Stimulated activated CD8-positive, alpha-beta memory T cell treated with anti-CD3 and anti-CD28 coated beads, Interleukin-7, amount 100 ng/mL, for 48 hours (primary cell): ENCODE results near the gene EIPR1.
"Not testable (repeated sequence)": the region's sequence is repeated elsewhere in the genome, so short reads cannot be mapped to it uniquely, and the experiment has no call there.

Experiments used
- DNase-seq, 2 donors: peaks; one replicate each; pipeline ENCODE4 v3.0.0-alpha.2; 2020; ENCODE audit warnings: low read depth in 1 of 2; ENCODE audit errors: extremely low read depth in 1 of 2

Gene EIPR1

GRCh38 chr2:3200420-3200939 lies 177.1 kb downstream of the EIPR1 start:
- no peak for DNase-seq

- no peak for DNase-seq
Observed at GRCh38 chr2:3199627-3200345, 177.8 kb downstream of the EIPR1 start.

- DNase-seq, result not testable (repeated sequence)
Observed at GRCh38 chr2:3198671-3199192, 178.9 kb downstream of the EIPR1 start.

- no peak for DNase-seq
Observed at GRCh38 chr2:3198119-3198518, 179.5 kb downstream of the EIPR1 start.

- no peak for DNase-seq
Observed at GRCh38 chr2:3197308-3197707, 180.3 kb downstream of the EIPR1 start.

GRCh38 chr2:3196716-3197115 lies 180.9 kb downstream of the EIPR1 start:
- no peak for DNase-seq

- no peak for DNase-seq
Observed at GRCh38 chr2:3195641-3196476, 181.8 kb downstream of the EIPR1 start.

- no peak for DNase-seq
Observed at GRCh38 chr2:3194828-3195227, 182.8 kb downstream of the EIPR1 start.

- DNase-seq, result no peak
Observed at GRCh38 chr2:3193443-3194330, 183.9 kb downstream of the EIPR1 start.

- no peak for DNase-seq
Observed at GRCh38 chr2:3192920-3193319, 184.7 kb downstream of the EIPR1 start.

GRCh38 chr2:3192281-3192818 lies 185.3 kb downstream of the EIPR1 start:
- DNase-seq, result no peak

- DNase-seq, result no peak
Observed at GRCh38 chr2:3189961-3190360, 187.7 kb downstream of the EIPR1 start.

GRCh38 chr2:3189076-3189591 lies 188.5 kb downstream of the EIPR1 start:
- DNase-seq, result no peak

- DNase-seq, result no peak
Observed at GRCh38 chr2:3188405-3188946, 189.1 kb downstream of the EIPR1 start.

GRCh38 chr2:3187467-3187866 lies 190.2 kb downstream of the EIPR1 start:
- DNase-seq, result no peak

- no peak for DNase-seq
Observed at GRCh38 chr2:3186766-3187165, 190.9 kb downstream of the EIPR1 start.

- no peak for DNase-seq
Observed at GRCh38 chr2:3185910-3186309, 191.7 kb downstream of the EIPR1 start.

- DNase-seq, result no peak
Observed at GRCh38 chr2:3185256-3185655, 192.4 kb downstream of the EIPR1 start.

- DNase-seq, result no peak
Observed at GRCh38 chr2:3184167-3184566, 193.5 kb downstream of the EIPR1 start.

- no peak for DNase-seq
Observed at GRCh38 chr2:3183766-3184165, 193.9 kb downstream of the EIPR1 start.
